ENCODE results near the gene WNK4. TPM values are rescaled to one million over a fixed set of nuclear protein-coding genes. Genes with fewer than 3 reads are reported as not detected.
A peak's percentile ranks its signal among the peaks of the same experiment; 100 is the strongest.

The WNK4 gene
- total RNA-seq, 1 experiment from 2014 or later: 2.6 TPM

DNA sequence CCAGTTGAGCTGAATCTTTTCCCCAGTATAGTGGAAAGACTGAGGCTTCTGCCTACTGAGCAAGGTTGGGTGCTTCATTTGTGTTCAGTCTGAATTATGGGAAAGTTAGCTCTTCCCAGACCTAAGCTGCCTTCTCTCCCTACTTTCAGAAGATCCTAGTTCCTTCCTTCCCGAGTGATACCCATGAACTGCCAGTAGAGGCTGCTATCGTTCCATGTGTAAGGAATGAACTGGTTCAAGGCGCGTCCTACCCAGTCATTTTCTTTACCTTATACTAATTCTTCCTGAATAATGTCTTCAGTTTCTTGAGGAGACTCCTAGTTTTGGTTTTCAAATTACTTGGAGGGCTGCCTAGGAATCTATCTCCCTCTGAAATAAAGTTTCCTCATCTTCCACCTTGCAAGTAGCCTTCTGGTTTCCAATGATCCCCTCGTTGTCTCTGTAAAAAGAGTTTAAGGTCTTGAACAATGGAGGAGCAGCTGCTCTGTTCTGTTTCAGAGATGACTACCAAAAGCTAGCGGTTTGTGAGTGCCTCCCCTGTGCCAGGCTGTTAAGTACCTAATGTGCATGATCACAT is 63.0 kb downstream of the WNK4 start:
- no peak overlapping the region for H3K4me2 ChIP-seq (ENCODE audit: insufficient read depth, insufficient read length, low read length)
- H3T11ph ChIP-seq (ENCODE audit: low read length): no peak overlapping the region
- no CpG with 5 or more reads among the region's 6 CpGs for WGBS (ENCODE audit: extremely low coverage, insufficient read length, low lambda C conversion rate)
- no peak overlapping the region for H2BK12ac ChIP-seq (ENCODE audit: insufficient read length, low read depth, low read length)
- H3K56ac ChIP-seq (ENCODE audit: insufficient read length, low read depth, low read length): no peak overlapping the region
- TF ChIP-seq, protein P1, sequence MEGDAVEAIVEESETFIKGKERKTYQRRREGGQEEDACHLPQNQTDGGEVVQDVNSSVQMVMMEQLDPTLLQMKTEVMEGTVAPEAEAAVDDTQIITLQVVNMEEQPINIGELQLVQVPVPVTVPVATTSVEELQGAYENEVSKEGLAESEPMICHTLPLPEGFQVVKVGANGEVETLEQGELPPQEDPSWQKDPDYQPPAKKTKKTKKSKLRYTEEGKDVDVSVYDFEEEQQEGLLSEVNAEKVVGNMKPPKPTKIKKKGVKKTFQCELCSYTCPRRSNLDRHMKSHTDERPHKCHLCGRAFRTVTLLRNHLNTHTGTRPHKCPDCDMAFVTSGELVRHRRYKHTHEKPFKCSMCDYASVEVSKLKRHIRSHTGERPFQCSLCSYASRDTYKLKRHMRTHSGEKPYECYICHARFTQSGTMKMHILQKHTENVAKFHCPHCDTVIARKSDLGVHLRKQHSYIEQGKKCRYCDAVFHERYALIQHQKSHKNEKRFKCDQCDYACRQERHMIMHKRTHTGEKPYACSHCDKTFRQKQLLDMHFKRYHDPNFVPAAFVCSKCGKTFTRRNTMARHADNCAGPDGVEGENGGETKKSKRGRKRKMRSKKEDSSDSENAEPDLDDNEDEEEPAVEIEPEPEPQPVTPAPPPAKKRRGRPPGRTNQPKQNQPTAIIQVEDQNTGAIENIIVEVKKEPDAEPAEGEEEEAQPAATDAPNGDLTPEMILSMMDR (conservative IDR thresholded peaks at IDR 0.05): peak; percentile 94
- H2BK5ac ChIP-seq (ENCODE audit: insufficient read length, low read length): no peak overlapping the region
- Mint-ChIP-seq H3K4me3 (no peak overlapping the region; a peak in 1 of 5 replicates), H3K27ac (peak overlapping the region in 1 of 3 experiments; percentile 49; a peak in 1 of 7 replicates), H3K27me3 (ENCODE audit: low read depth) (no peaks in the 10 kb centered on the region), H3K36me3 (ENCODE audit: insufficient read depth in 1 of 3, low read depth in 3 of 3) (peaks cover 47 to 73% (median 63%) of the 10 kb centered on the region in 3 experiments; a peak in 6 of 7 replicates), H3K9me3 (no peaks in the 10 kb centered on the region), H3K4me1 (0 out of 4 replicates have a peak, but pooled peaks cover 0 to 2% of the 10 kb centered on the region in 2 experiments)
- DNase-seq: no peak
- no peak overlapping the region for H2BK20ac ChIP-seq (ENCODE audit: low read depth, low read length, poor library complexity, severe bottlenecking)
- H3K79me1 ChIP-seq (ENCODE audit: insufficient read depth, low read depth, low read length, poor library complexity, severe bottlenecking): no peaks in the 10 kb centered on the region
- no peak overlapping the region for H4K8ac ChIP-seq (replicated peaks; ENCODE audit: insufficient read length, low read depth, low read length)
- no peak overlapping the region for H3K4ac ChIP-seq (ENCODE audit: low read depth, low read length)
- no peak overlapping the region for H2AFZ ChIP-seq (ENCODE audit: low read length)
- H3K4me1 ChIP-seq (ENCODE audit: insufficient read depth, low read length): no peaks in the 10 kb centered on the region
- H2AK5ac ChIP-seq (ENCODE audit: insufficient read length, low read length): no peak overlapping the region
- no peak overlapping the region for H4K91ac ChIP-seq (ENCODE audit: insufficient read length, low read depth, low read length)
- H4K5ac ChIP-seq (ENCODE audit: insufficient read length, low read depth, low read length): no peak overlapping the region
- no peak overlapping the region for H3K14ac ChIP-seq (ENCODE audit: insufficient read depth, low read length)
- H3K9me3 ChIP-seq (ENCODE audit: control insufficient read depth, low read depth, low read length): no peaks in the 10 kb centered on the region
- H3K27me3 ChIP-seq (ENCODE audit: insufficient read depth, low read length): no peaks in the 10 kb centered on the region
- H3K27ac ChIP-seq (ENCODE audit: insufficient read length, low read depth, low read length): no peak overlapping the region
- no peak overlapping the region for H2BK120ac ChIP-seq (ENCODE audit: low read depth, low read length, poor library complexity, severe bottlenecking)
- H2BK15ac ChIP-seq (ENCODE audit: low read depth, low read length): no peak overlapping the region
- no peak overlapping the region for H3K23ac ChIP-seq (ENCODE audit: insufficient read length, low read depth, low read length)
- H3K79me2 ChIP-seq (ENCODE audit: insufficient read depth, low read length): no peaks in the 10 kb centered on the region
- H3K9ac ChIP-seq (ENCODE audit: extremely low read depth, insufficient read length, low read length): no peak overlapping the region
- H3K18ac ChIP-seq (ENCODE audit: insufficient read length, low read depth, low read length): no peak overlapping the region
- H3K23me2 ChIP-seq (ENCODE audit: insufficient read length, low read depth, low read length, poor library complexity, severe bottlenecking): no peaks in the 10 kb centered on the region
- H4K20me1 ChIP-seq (ENCODE audit: control insufficient read depth, insufficient read depth, insufficient read length): no peaks in the 10 kb centered on the region

Measured in H9 (cell line).